ENCODE measurements around the gene UBA5.
A peak's percentile ranks its signal among the peaks of the same experiment; 100 is the strongest.

Gene UBA5

DNA sequence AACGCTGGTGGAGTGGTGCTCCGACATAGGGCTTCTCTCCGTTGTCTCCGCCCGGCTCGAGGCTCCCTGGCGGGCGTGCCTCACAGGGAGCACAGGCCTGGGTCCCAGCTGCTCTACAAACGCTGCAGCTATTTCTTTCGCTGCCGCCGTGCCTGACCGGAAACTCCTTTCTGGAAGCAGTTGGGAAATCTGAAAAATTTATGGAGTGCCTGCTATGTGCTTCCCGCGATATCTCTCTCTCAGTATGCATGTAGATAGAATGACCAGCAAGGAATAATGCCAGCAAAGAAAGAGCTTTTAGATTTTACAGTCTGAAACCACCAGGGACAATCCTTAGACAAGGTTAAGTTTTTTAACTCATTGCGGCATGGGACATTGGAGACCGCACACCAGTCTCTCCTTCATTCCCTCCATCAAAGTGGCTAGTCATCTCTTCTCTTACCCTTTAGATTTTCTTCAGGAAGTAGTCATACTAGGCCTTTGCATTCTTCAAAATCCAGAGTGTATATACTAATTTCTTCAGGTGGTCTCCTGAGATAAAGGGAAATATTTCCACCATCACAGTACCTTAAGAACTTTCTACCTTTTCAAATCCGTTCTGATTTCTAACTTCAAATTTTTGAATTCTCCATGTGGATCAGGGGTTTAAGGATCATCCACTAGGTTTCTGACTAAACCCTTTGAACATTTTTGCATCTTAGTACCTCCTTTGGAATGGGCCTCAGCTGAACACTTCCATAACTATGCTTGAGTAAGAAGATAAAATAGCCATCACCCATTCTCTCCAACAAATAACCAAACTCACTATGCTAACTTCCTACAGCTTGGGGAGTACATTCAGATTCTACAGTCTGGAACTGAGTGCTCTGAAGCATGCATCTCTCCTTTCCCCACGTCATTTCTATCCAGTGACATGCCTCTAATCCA is 63.2 kb downstream of the UBA5 start:
- H3K4me3 ChIP-seq (ENCODE audit: low read depth, low read length), result peak overlapping the region; percentile 72
- TF ChIP-seq, protein P1, sequence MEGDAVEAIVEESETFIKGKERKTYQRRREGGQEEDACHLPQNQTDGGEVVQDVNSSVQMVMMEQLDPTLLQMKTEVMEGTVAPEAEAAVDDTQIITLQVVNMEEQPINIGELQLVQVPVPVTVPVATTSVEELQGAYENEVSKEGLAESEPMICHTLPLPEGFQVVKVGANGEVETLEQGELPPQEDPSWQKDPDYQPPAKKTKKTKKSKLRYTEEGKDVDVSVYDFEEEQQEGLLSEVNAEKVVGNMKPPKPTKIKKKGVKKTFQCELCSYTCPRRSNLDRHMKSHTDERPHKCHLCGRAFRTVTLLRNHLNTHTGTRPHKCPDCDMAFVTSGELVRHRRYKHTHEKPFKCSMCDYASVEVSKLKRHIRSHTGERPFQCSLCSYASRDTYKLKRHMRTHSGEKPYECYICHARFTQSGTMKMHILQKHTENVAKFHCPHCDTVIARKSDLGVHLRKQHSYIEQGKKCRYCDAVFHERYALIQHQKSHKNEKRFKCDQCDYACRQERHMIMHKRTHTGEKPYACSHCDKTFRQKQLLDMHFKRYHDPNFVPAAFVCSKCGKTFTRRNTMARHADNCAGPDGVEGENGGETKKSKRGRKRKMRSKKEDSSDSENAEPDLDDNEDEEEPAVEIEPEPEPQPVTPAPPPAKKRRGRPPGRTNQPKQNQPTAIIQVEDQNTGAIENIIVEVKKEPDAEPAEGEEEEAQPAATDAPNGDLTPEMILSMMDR (IDR thresholded peaks at IDR 0.05; ENCODE audit: low read depth, low read length), result no peak

DNA sequence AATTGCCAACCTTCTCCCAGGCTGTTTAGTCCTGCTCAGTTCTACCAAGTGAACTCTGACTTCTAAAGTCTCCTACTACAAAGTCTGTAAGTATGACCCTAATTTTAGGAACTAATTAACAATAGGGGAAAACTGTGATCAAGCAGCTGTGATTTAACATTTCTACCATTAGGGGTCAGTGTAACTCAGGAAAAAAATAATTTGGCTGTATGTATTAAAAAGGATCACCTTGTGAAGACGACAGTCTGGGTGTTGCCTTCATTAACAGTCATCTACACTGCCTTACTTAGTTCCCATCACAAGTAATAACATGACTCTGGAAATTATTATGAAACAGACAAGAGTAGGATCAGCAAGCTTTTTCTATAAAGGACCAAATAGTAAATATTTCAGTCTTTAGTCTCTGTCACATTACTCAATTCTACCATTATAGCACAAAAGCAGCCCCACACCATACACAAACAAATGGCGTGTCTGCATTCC is 66.3 kb downstream of the UBA5 start:
- TF ChIP-seq, protein P1 (IDR thresholded peaks at IDR 0.05; ENCODE audit: low read depth, low read length), result peak; percentile 44; the same call in 1 of the 2 replicates
- no peak overlapping the region for H3K4me3 ChIP-seq (ENCODE audit: low read depth, low read length)
